ENCODE results near the gene CYFIP2.

- TF ChIP-seq CTCF (IDR thresholded peaks at IDR 0.05; ENCODE audit: low read length) (no peak), EZH2 (optimal IDR thresholded peaks at IDR 0.05; ENCODE audit: low read depth, low read length) (no peak)
These were observed 101.1 kb downstream of the CYFIP2 start for GRCh38 chr5:157366741-157367674.
